CD4-positive, alpha-beta T cell treated with Interleukin-6 for 4 hours (primary cell): ENCODE data around the gene SLC35F2.
"Not testable (repeated sequence)": the region's sequence is repeated elsewhere in the genome, so short reads cannot be mapped to it uniquely, and the experiment has no call there.

Experiments used
- DNase-seq: peaks from one replicate; pipeline ENCODE4 v3.0.0-alpha.2; 2020; ENCODE audit warnings: mixed read lengths

SLC35F2 gene, protein sequence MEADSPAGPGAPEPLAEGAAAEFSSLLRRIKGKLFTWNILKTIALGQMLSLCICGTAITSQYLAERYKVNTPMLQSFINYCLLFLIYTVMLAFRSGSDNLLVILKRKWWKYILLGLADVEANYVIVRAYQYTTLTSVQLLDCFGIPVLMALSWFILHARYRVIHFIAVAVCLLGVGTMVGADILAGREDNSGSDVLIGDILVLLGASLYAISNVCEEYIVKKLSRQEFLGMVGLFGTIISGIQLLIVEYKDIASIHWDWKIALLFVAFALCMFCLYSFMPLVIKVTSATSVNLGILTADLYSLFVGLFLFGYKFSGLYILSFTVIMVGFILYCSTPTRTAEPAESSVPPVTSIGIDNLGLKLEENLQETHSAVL

DNA sequence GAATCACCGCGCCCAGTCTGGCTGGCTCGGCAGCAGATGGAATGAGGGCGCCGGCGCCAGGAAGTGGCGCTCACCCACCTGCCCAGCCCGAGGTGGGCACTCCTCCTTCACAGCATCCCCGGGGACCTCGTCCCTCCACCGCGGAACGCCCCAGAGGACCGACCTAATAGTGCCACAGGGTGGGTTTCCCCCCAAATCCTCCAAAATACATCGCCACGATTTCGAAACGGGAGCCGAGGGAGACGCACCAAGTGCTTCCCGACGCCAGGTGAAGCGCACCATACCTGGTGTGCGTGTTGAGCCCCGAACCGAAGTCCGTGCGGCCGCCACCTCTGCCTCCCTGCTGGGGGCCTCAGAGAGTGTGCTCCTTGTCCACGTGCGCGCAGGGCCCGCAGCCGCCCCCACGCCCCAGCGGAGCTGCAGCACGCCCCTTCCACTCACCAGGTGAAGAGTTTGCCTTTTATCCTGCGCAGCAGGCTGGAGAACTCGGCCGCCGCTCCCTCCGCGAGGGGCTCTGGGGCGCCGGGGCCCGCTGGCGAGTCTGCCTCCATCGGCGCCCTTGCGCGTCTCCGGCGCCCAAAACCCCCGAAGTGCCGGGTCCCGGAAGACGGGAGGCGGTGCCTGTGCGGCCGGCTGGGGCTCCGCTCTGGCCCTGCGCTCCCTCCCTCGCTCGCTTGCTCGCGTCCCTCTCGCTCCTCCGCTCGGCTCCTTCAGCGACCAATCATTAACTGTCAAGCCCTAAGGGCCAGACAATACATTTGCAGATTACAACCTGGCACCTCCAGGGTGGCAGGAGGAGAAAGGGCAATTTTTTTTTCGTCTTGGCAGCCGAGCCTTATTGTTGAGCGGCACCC, at the start of gene SLC35F2:
Gene SLC35F2 (minus strand): TSS at position 571 of the 854 bp plus-strand sequence. CDS start 20 bp downstream, at position 551.
- peak; percentile 75 for DNase-seq

DNA sequence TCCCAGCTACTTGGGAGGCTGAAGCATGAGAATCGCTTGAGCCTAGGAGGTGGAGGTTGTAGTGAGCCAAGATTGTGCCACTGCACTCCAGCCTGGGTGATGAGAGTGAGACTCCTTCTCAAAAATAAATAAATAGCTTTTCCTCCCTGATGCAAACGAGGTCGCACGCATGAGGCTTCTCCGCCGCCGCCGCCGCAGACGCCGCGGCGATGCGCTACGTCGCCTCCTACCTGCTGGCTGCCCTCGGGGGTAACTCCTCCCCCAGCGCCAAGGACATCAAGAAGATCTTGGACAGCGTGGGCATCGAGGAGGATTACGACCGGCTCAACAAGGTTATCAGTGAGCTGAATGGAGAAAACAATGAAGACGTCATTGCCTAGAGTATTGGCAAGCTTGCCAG, 49.6 kb upstream of the SLC35F2 start:
- no peak for DNase-seq

DNA sequence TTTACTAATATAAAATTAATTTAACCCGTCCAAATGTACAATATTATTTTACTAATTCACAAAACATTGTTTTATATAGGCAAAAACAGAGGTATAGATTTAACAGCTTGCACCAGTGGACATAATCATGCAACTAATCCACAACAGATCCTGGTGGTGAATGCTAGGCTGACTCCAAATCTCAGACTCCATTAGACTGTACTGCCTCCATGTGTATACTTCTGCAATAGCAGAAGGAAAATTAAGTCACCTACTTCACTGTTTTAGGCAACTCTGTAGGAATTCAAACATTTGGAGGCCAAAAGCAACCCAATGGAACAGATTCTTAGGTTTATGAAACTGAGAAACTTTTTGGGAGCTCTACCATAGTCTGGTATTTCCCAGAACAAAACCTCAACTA, 39.7 kb upstream of the SLC35F2 start:
- DNase-seq: no peak

DNA sequence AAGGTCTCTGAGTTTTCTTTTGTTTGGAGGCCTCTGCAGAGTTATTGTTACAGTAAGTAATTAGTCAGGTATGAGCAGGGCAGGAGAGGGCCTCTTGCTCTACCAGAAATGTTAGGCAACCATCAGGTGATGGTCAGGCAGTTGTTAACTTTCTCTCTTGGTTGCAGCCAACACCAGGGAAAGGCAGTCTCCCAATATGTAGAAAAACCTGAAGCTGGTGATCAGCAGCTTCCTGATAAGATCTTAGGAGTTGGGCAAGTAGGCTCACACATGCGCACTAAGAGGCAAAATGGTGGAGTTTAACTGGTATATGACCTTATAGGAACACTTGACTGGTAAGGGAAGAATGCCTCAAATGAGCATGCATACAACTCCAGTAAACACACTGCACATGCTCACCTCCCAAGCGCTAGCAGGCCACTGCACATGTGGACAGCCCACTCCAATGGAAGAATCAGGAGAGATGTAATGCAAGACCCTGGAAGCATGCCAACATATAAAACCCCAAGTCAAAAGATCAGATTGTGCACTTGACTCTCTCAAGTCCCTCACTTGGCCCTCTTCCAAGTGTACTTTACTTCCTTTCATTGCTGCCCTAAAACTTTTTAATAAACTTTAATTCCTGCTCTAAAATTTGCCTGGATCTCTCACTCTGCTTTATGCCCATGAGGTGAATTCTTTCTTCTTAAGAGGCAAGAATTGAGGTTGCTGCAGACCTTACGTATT, 23.7 kb upstream of the SLC35F2 start:
- DNase-seq: no peak

DNA sequence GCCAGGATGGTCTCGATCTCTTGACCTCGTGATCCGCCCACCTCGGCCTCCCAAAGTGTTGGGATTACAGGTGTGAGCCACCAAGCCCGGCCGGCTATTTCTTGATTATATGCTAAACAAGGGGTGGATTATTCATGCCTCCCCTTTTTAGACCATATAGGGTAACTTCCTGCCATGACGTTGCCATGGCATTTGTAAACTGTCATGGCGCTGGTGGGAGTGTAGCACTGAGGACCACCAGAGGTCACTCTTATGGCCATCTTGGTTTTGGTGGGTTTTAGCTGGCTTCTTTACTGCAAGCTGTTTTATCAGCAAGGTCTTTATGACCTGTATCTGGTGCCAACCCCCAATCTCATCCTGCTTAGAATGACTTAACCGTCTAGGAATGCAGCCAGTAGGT, 22.9 kb upstream of the SLC35F2 start:
- DNase-seq: not testable (repeated sequence)

DNA sequence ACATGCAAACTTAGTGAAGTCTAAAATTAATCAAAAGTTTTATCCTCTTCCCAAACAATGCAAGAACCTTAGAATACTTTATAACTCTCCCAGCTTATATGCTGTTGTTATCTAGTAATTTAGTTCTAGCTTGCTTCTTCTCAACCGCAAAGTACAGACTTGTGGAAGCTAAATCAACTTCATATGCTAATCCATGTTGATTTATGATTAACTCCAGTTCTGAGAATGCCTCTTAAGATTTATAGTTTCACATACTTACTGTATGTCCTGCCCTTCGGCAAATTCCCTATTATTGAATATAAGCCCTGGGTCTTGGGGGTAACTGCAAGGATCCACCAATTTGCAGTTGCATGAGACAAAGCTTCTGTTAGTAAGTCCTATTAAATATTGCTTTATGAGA, 17.6 kb upstream of the SLC35F2 start:
- no peak for DNase-seq

DNA sequence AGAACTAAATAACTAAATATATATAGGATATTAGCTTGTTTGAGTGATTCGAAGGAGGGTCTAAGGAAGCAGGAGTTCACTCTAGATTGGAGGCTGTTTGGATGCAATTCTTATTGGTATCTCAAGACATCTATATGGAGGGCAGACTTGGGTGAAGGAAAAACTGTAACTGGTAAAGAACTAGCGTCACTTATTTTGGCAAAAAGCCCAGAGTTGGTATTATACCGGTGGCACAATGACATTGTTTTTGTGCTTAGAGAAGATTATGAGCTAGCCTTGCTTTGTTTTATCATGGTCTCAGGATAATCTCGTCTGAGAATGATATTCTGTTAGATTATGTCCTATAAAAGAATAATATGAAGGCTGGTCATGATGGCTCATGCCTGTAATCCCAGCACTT, 6.0 kb upstream of the SLC35F2 start:
- no peak for DNase-seq

DNA sequence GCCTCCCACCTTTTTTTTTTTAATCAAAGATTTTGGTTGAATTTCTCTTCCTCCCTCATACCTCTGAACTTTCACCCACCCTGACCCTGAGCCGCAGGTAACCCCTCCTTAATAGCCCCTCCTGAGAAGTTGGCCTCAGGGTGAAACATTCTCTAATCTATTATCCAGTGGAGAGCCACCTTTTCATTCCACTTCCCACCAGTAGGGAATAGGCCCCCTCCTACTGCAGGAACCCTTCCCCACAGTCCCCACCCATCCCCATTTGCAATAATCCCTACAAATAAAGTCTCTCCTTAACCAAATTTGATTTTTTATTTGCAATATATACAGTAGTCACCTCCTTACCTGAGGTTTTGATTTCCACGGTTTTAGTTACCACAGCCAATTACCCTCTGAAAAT, 2.1 kb upstream of the SLC35F2 start:
- DNase-seq: no peak

DNA sequence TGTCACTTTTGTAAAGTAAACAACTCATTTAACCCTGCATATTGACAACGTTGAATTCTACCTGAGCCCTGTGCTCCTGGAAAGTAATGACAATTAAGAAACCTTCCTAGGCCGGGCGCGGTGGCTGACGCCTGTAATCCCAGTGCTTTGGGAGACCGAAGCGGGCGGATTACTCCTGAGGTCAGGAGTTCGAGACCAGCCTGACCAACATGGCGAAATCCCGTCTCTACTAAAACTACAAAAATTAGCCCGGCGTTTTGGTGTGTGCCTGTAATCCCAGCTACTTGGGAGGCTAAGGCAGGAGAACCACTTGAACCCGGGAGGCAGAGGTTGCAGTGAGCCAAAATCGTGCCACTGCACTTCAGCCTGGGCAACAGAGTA, 1.6 kb upstream of the SLC35F2 start:
- not testable (repeated sequence) for DNase-seq

DNA sequence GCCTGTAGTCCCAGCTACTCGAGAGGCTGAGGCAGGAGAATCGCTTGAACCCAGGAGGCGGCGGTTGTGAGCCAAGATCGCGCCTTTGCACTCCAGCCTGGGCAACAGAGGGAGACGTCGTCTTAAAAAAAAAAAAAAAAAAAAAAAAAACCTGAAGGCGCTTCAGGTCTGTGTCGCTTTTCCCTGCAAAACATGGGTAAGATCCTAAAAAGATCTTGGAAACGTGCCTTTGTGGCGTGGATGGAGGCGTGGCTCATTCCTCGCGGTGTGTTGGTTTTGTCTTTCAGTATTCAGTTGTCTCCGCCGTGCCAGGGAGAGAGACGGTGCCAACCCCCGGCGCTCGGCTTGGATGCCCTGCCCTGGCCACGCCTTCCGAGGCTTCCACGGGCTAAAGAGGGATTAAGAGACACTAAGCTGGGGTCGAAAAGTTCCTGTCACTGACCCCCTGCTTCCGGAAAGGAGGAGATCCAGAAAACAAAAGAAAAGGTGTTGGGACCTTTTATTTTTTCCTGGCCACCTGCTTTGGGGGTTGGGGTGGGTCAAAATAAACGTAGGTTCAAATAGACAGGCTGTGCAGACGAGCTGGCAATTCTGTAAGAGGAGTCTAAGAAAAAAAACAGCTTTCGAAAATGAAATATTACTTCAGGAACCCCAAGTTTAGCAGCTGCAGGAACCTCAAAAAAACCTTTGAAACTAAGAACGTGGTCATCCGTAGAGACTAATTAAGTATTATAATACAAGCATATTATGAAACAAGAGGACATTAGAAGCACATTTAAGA, 1.1 kb upstream of the SLC35F2 start:
- peak; percentile 56 for DNase-seq

DNA sequence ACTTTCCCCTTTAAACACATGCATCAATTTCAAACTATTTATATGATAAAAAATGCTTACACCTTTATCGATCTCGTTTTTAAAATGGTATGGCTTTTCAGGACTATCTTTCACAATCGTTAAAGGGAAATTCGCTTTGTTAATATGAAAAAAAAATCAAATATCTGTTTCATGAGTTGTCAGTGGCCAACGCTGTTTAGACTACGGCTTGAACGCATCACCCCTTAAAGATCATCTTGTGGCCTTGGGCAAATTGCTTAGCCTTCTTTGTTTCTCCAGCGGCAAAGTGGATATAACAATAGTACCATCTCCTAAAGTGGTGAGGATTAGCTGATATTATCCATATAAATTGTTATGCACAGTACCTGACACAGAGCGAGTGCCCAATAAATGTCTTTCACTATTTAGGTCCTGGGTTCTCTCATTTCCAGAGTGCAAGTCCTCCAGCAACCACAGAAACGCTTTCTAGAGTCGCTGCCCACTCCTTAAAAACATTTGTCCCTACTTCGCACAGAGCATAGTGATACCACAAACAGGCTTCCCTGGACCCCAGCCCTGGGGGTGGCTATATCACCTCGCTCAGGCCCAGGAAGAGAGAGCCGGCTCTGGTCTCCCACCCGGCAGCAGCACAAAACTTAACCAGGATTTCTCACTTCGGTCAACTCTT, 904 bp downstream of the SLC35F2 start:
- no peak for DNase-seq

DNA sequence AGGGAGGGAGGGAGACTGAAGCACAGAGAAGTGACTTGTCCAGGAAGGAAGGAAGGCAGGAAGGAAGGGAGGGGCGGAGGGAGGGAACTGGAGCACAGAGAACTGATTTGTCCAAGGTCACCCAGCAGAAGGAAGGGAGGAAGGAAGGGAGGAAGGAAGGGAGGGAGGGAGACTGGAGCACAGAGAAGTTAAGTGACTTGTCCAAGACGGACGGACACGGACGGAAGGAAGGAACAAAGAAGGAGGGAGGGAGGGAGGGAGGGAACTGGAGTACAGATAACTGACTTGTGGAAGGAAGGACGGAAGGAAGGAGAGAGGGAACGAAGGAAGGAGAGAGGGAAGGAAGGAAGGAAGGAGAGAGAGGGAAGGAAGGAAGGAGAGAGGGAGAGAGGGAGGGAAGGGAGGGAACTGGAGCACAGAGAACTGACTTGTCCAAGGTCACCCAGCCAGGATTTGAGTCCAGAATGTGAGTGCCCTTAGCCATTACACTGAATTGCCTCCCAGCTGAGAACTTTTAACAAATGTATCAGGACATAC, 1.5 kb downstream of the SLC35F2 start:
- no peak for DNase-seq

DNA sequence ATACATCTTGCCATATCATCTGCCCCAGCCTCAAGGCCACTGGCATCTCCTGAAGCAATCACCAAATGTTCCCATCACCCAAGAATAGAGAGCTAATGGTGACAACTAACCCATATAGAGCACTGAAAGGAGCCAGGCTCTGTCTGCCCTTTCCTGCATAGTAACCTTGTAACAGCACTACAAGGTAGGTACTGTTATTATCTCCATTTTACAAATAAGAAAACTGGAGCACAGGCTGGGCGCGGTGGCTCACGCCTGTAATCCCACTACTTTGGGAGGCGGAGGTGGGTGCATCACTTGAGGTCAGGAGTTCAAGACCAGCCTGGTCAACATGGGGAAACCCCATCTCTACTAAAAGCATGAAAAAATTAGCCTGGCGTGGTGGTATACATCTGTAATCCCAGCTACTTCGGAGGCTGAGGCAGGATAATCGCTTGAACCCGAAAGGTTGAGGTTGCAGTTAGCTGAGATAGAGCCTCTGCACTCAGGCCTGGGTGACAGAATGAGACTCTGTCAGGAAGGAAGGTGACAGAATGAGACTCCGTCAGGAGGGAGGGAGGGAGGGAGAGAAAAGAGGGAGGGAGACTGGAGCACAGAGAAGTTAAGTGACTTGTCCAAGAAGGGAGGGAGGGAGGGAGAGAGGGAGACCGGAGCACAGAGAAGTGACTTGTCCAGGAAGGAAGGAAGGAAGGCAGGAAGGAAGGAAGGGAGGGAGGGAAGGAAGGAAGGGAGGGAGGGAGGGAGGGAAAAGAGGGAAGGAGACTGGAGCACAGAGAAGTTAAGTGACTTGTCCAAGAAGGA, 2.2 kb downstream of the SLC35F2 start:
- no peak for DNase-seq

DNA sequence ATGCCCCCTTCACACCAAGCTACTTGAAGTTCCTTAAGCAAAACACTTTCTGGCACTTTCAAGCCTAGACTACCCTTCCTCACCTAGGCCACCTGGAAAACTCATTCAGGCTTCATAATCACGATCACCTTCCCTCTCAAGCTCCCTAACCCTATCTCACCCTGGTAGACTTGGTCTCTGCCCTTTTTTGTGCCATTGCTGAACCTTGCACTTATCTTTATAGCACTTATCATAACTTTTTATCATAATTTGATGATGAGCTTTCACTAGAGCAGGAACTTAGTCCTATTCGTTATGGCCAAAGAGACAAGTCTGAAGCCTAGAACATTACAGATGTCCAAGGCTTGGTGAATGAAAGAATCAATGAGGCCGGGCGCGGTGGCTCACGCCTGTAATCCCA, 5.5 kb downstream of the SLC35F2 start:
- no peak for DNase-seq

DNA sequence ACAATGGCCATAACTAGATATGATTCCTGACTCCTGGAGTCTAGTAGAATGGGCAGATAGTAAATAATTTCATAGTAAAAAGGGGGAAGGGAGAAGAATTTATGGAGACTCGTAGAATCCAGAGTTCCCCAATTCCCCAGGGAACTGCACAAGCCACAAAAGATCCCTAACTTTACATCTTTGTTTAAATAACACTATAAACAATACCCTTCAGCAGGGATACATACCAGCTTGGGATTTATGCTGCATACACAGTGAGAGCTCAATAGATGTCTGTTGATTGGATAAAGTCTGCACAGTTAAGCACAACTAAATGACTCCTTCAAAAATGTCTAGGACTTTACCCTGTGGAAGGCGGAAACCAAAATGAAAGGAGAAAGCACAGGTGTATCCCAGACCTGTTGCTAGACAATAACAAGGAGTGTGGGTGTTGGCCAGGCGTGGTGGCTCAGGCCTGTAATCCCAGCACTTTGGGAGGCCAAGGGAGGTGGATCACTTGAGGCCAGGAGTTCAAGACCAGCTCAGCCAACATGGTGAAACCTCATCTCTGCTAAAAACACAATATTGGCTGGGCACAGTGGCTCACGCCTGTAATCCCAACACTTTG, 6.8 kb downstream of the SLC35F2 start:
- DNase-seq: no peak

DNA sequence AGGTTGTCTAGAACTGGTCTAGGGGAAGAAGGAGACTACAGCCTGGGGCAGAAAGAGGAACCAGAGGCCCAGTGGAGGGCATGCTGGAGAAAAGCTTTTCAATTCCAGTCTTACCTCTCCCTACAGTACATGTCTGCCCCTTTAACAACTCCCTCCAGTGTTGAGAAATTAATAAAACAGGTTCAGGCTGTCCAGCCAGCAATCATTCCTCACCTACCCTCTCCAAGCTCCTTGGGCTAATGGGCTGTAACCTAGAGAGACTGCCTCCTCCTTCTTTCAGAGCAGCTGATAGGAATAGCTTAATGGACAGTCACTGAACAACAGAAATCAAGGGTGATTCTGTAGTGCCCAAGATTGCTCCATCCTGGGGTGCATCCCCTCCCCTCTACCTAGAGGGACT, 8.8 kb downstream of the SLC35F2 start:
- DNase-seq: no peak

DNA sequence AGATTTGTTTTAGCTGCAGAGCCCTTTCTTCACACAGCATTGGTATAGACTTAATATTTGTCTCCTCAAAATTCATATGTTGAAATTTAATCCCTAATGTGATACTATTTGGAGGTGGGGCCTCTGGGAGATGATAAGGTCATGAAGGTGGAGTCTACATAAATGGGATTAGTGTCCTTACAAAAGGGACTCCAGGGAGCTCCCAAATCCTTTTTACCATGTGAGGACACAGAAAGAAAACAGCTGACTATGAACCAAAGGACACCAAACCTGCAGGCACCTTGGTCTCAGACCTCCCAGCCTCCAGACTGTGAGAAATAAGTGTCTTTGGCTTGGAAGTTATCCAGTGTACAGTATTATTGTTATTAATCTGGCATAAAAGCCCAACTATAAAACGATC, 10.2 kb downstream of the SLC35F2 start:
- DNase-seq: no peak

DNA sequence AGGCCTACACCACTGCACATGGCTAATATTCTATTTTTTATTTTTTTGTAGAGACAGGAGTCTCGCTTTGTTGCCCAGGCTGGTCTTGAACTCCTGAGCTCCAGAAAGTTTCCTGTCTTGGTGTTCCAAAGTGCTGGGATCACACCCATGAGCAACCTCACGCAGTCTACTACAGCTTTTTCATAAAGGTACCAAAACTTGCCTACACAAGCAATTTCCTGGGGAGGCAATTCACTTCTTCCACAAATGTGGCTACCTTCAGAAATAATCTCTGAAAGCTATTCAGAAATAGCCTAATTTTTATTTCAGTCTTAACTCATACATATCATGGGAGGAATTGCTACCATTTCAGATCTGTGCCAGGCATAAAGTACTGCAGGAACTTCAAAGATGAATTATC, 11.4 kb downstream of the SLC35F2 start:
- DNase-seq: no peak

DNA sequence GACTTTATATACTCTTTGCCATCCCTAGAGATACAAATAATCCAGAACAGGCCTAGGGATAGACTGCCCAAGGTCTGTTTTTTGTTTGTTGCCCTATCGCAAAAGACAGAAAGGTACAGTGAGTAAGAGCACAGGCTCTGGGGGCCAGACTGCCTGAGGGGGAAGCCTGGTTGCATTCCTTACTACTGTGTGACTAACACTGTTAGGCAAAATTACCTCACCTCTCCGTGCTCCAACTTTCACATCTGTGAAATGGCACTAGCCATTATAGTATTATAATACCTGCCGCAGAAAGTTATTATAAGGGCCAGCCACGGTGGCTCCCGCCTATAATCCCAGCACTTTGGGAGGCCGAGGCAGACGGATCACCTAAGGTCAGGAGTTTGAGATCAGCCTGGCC, 14.5 kb downstream of the SLC35F2 start:
- DNase-seq: no peak

DNA sequence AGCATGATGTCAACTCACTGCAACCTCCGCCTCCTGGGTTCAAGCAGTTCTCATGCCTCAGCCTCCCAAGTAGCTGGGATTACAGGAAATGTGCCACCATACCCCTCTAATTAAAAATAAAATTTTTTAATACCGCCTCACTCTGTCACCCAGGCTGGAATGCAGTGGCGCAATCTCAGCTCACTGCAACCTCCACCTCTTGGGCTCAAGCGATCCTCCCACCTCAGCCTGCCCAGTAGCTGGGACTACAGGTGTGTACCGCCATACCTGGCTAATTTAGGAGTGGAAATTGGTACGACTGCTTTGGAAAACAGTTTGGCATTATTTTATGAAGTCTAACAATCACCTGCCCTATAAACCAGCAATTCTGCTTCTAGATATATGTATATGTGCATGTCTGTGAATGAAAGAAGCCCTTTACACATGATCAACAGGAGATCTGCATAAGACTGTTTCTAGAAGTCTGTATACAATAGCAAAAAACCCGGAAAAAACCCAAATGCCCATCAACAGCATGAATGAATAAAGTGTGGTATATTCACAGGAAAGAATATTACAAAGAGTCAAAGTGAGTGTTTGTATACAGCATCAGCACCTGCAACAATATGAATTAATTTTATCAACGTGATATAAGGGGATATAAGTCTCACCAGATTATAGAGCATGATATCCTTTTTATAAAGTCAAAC, 16.0 kb downstream of the SLC35F2 start:
- DNase-seq: no peak
